Muscle of leg (tissue), 11 donors: Measurements from ENCODE around the gene ACSF2. TPM values are rescaled to one million over a fixed set of nuclear protein-coding genes. Genes with fewer than 3 reads are reported as not detected.
"Not testable (repeated sequence)": the region's sequence is repeated elsewhere in the genome, so short reads cannot be mapped to it uniquely, and the experiment has no call there.

Experiments
- DNase-seq: peaks from one replicate; pipeline ENCODE4 v3.0.0; 2013
- H3K27ac ChIP-seq: one replicate; pipeline ENCODE4 v1.5.1; 2013; ENCODE audit warnings: mild to moderate bottlenecking, low read length, control low read depth
- H3K27me3 ChIP-seq: one replicate; pipeline ENCODE4 v1.6.1; 2013; ENCODE audit warnings: low read length; ENCODE audit not compliant: control insufficient read depth, insufficient read depth
- H3K36me3 ChIP-seq: one replicate; pipeline ENCODE4 v1.6.1; 2013; ENCODE audit warnings: low read length; ENCODE audit not compliant: control insufficient read depth, insufficient read depth
- H3K4me1 ChIP-seq: one replicate; pipeline ENCODE4 v1.6.1; 2013; ENCODE audit warnings: low read length; ENCODE audit not compliant: control insufficient read depth, insufficient read depth
- H3K4me3 ChIP-seq: one replicate; pipeline ENCODE4 v1.5.1; 2013; ENCODE audit warnings: low read length, control low read depth
- H3K9me3 ChIP-seq: replicated peaks from 2 replicates; pipeline ENCODE4 v1.6.1; 2013; ENCODE audit warnings: low read depth, low read length; ENCODE audit not compliant: control insufficient read depth
- WGBS: methylation state at CpG from one replicate; pipeline ENCODE4 v1.1.5; 2013; ENCODE audit warnings: missing lambda C conversion rate; ENCODE audit not compliant: insufficient coverage; 5-methylcytosine and 5-hydroxymethylcytosine counted together
- polyA plus RNA-seq, 8 donors: library from polyadenylated mRNA; unstranded; fragments of 120-200 nt; gene quantifications; one replicate each; pipeline versions ENCODE4 v1.2.1 to v1.2.3, GENCODE V29; 2013; ENCODE audit warnings: inconsistent platforms in 1 of 8, low replicate concordance in 1 of 8; ENCODE audit not compliant: insufficient read length in 8 of 8, insufficient read depth in 1 of 8
- total RNA-seq: library from RNA; stranded (reverse); fragments of 120-200 nt; gene quantifications from one replicate; pipeline ENCODE4 v1.2.4, GENCODE V29; 2013

ACSF2 gene
- total and polyA plus RNA-seq, 9 donors = 60.4 to 81.6 (median 65.8) TPM

- no peaks in the 10 kb centered on the region for H3K9me3 ChIP-seq
- peak overlapping the region; percentile 35 for H3K27ac ChIP-seq
- H3K4me3 ChIP-seq = peak overlapping the region; percentile 45
- 0% methylated on average over 27 of the region's 37 CpGs for WGBS
- peaks cover 32% of the 10 kb centered on the region for H3K27me3 ChIP-seq
- H3K4me1 ChIP-seq = peaks cover 55% of the 10 kb centered on the region
- peaks cover 4% of the 10 kb centered on the region for H3K36me3 ChIP-seq
- DNase-seq = peak; percentile 52
Observed at GRCh38 chr17:50469208-50469605, 43.2 kb downstream of the ACSF2 start.

GRCh38 chr17:50469671-50470305, 43.8 kb downstream of the ACSF2 start:
- H3K27me3 ChIP-seq = peaks cover 32% of the 10 kb centered on the region
- H3K9me3 ChIP-seq = no peaks in the 10 kb centered on the region
- DNase-seq = no peak
- H3K4me1 ChIP-seq = peaks cover 55% of the 10 kb centered on the region
- H3K36me3 ChIP-seq = peaks cover 5% of the 10 kb centered on the region
- H3K27ac ChIP-seq = peak overlapping the region; percentile 67
- 54% methylated on average over 8 of the region's 19 CpGs for WGBS
- H3K4me3 ChIP-seq = peak overlapping the region; percentile 45

GRCh38 chr17:50470426-50470825, 44.4 kb downstream of the ACSF2 start:
- Histone ChIP-seq H3K27ac (peak overlapping the region; percentile 77), H3K4me1 (peaks cover 55% of the 10 kb centered on the region)
- WGBS = 58% methylated on average over 6 of the region's 6 CpGs

GRCh38 chr17:50471009-50471905, 45.2 kb downstream of the ACSF2 start:
- WGBS = 57% methylated on average over 18 of the region's 22 CpGs

More at GRCh38 chr17:50470426-50470825, 44.4 kb downstream of the ACSF2 start:
- Histone ChIP-seq H3K9me3 (no peaks in the 10 kb centered on the region), H3K4me3 (no peak overlapping the region), H3K36me3 (peaks cover 8% of the 10 kb centered on the region), H3K27me3 (peaks cover 32% of the 10 kb centered on the region)
- peak; percentile 82 for DNase-seq

GRCh38 chr17:50472286-50472685, 46.3 kb downstream of the ACSF2 start:
- Histone ChIP-seq H3K36me3 (peaks cover 8% of the 10 kb centered on the region), H3K9me3 (no peaks in the 10 kb centered on the region), H3K4me1 (peaks cover 55% of the 10 kb centered on the region), H3K27me3 (peaks cover 31% of the 10 kb centered on the region), H3K4me3 (no peak overlapping the region), H3K27ac (peak overlapping the region; percentile 77)
- no peak for DNase-seq
- WGBS = 94% methylated on average over 6 of the region's 10 CpGs

More at GRCh38 chr17:50471009-50471905, 45.2 kb downstream of the ACSF2 start:
- H3K4me1 ChIP-seq = peaks cover 55% of the 10 kb centered on the region
- no peaks in the 10 kb centered on the region for H3K9me3 ChIP-seq
- no peak overlapping the region for H3K4me3 ChIP-seq
- H3K36me3 ChIP-seq = peaks cover 8% of the 10 kb centered on the region
- H3K27ac ChIP-seq = peak overlapping the region; percentile 77
- peaks cover 33% of the 10 kb centered on the region for H3K27me3 ChIP-seq
- peak; percentile 82 for DNase-seq

- H3K36me3 ChIP-seq, H3K9me3 ChIP-seq, H3K4me3 ChIP-seq: not testable (repeated sequence)
- peaks cover 29% of the 10 kb centered on the region for H3K27me3 ChIP-seq
- DNase-seq = peak; percentile 76
- peak overlapping the region; percentile 77 for H3K27ac ChIP-seq
- H3K4me1 ChIP-seq = peaks cover 54% of the 10 kb centered on the region
- WGBS = 85% methylated on average over 4 of the region's 13 CpGs
Observed at GRCh38 chr17:50472761-50473161, 46.7 kb downstream of the ACSF2 start.

- no peak for DNase-seq
- Histone ChIP-seq H3K4me1 (peaks cover 51% of the 10 kb centered on the region), H3K27me3 (peaks cover 18% of the 10 kb centered on the region), H3K4me3 (no peak overlapping the region), H3K27ac (no peak overlapping the region), H3K9me3 (no peaks in the 10 kb centered on the region), H3K36me3 (peaks cover 8% of the 10 kb centered on the region)
- WGBS = no CpG with 5 or more reads among the region's 11 CpGs
Observed at GRCh38 chr17:50473901-50474300, 47.9 kb downstream of the ACSF2 start.

GRCh38 chr17:50474523-50474922, 48.5 kb downstream of the ACSF2 start:
- no peak for DNase-seq
- no peaks in the 10 kb centered on the region for H3K9me3 ChIP-seq
- peaks cover 45% of the 10 kb centered on the region for H3K4me1 ChIP-seq
- H3K27me3 ChIP-seq = peaks cover 12% of the 10 kb centered on the region
- H3K4me3 ChIP-seq = no peak overlapping the region
- H3K36me3 ChIP-seq = peaks cover 8% of the 10 kb centered on the region
- 74% methylated on average over 2 of the region's 6 CpGs for WGBS
- H3K27ac ChIP-seq = no peak overlapping the region

- no peak overlapping the region for H3K27ac ChIP-seq
- H3K4me1 ChIP-seq = peaks cover 42% of the 10 kb centered on the region
- no peak for DNase-seq
- 92% methylated on average over 4 of the region's 4 CpGs for WGBS
- peaks cover 15% of the 10 kb centered on the region for H3K36me3 ChIP-seq
- peaks cover 5% of the 10 kb centered on the region for H3K27me3 ChIP-seq
- H3K4me3 ChIP-seq = no peak overlapping the region
- no peaks in the 10 kb centered on the region for H3K9me3 ChIP-seq
Observed at GRCh38 chr17:50475362-50475761, 49.3 kb downstream of the ACSF2 start.
